Spleen (tissue), 11 donors: ENCODE data around the gene TXNL4A. TPM values are rescaled to one million over a fixed set of nuclear protein-coding genes. Genes with fewer than 3 reads are reported as not detected.
A peak's percentile ranks its signal among the peaks of the same experiment; 100 is the strongest.

ENCODE experiments used
- DNase-seq: peaks from one replicate; pipeline ENCODE4 v3.0.0-alpha.2; 2020
- H3K27ac ChIP-seq, 8 donors: fragments of 200-600 bp; sonication (generic) in 7 of 8; 1 replicate in 4 of 8; 2 replicates in 4 of 8; pipeline versions ENCODE4 v1.5.0 to v1.8.0; 2016 to 2021; ENCODE audit warnings: inconsistent platforms in 4 of 8, mild to moderate bottlenecking in 4 of 8, moderate library complexity in 1 of 8
- H3K27me3 ChIP-seq, 7 donors: fragments of 200-600 bp; sonication (generic) in 6 of 7; replicated peaks in 1 of 7; 1 replicate in 4 of 7; 2 replicates in 3 of 7; pipeline versions ENCODE4 v1.5.0 to v1.8.0; 2016 to 2021; ENCODE audit warnings: inconsistent platforms in 3 of 7, mild to moderate bottlenecking in 1 of 7
- H3K36me3 ChIP-seq, 6 donors: fragments of 200-600 bp; sonication (generic) in 5 of 6; 1 replicate in 4 of 6; 2 replicates in 2 of 6; pipeline versions ENCODE4 v1.5.0 to v1.8.0; 2016 to 2021; ENCODE audit warnings: inconsistent platforms in 2 of 6
- H3K4me1 ChIP-seq, 6 donors: fragments of 200-600 bp; sonication (generic) in 5 of 6; 1 replicate in 3 of 6; 2 replicates in 3 of 6; pipeline versions ENCODE4 v1.5.0 to v1.8.0; 2016 to 2021; ENCODE audit warnings: inconsistent platforms in 3 of 6
- H3K4me3 ChIP-seq, 8 donors: fragments of 200-600 bp; sonication (generic) in 7 of 8; 1 replicate in 4 of 8; 2 replicates in 4 of 8; pipeline versions ENCODE4 v1.5.0 to v1.8.0; 2016 to 2021; ENCODE audit warnings: inconsistent platforms in 4 of 8, mild to moderate bottlenecking in 4 of 8, moderate library complexity in 2 of 8
- H3K9me3 ChIP-seq, 8 donors: fragments of 200-600 bp; sonication (generic) in 7 of 8; 1 replicate in 4 of 8; 2 replicates in 4 of 8; pipeline versions ENCODE4 v1.5.0 to v1.8.0; 2016 to 2021; ENCODE audit warnings: inconsistent platforms in 4 of 8
- CTCF ChIP-seq, 11 experiments: fragments of 200-600 bp in 7 of 11; fragments of 450-650 bp in 4 of 11; sonication (generic) in 4 of 11; IDR thresholded peaks in 8 of 11; conservative IDR thresholded peaks in 3 of 11; 1 replicate in 7 of 11; 2 replicates in 4 of 11; pipeline versions ENCODE4 v1.4.0 to v1.8.0; 2016 to 2021; ENCODE audit warnings: antibody characterized with exemption in 11 of 11, inconsistent platforms in 4 of 11, mild to moderate bottlenecking in 1 of 11
- POLR2A ChIP-seq, 3 donors: fragments of 450-650 bp; IDR thresholded peaks; one replicate each; pipeline ENCODE4 v1.5.1; 2017; ENCODE audit warnings: antibody characterized with exemption in 3 of 3, mild to moderate bottlenecking in 1 of 3
- POLR2AphosphoS5 ChIP-seq, 3 donors: sonication (generic); formaldehyde crosslinking; IDR thresholded peaks; one replicate each; pipeline ENCODE4 v1.5.1; 2017; ENCODE audit warnings: antibody characterized with exemption in 3 of 3
- WGBS, 5 donors: extraction: QIAGEN DNeasy Blood & Tissue Kit in 3 of 5; methylation state at CpG; one replicate each; pipeline versions ENCODE4 v1.1.5 to v1.1.7; 2013 to 2018; 5-methylcytosine and 5-hydroxymethylcytosine counted together
- intact Hi-C: fragments of 100-400 bp; cut with DNase I; formaldehyde crosslinking; loops from one replicate; pipeline ENCODE4 v1.15.0; 2023; ENCODE audit warnings: low total_unique reads
- polyA plus RNA-seq, 3 donors: library from polyadenylated mRNA; stranded (reverse); fragments of 200-250 nt; gene quantifications; one replicate each; pipeline ENCODE4 v1.2.1, GENCODE V29; 2013
- total RNA-seq, 7 donors: library from RNA; depleted of rRNA in 3 of 7; stranded (reverse); fragments of >200 nt in 3 of 7; fragmentation: NEBNext Ultra II Directional in 4 of 7; extraction: Animal tissue kit (Norgen Biotek cat#: 25700) in 4 of 7; gene quantifications; one replicate each; pipeline versions ENCODE4 v1.1.0 to v1.2.1, GENCODE V29; 2016 to 2021
- donor health status: healthy with polysubstance abuse.
- donor health status: DM: no; HTN: no; CAD: no; lungs with moderate emphysema.
- donor health status: DM: no; HTN: no; CAD: no.
- donor health status: Bipolar disorder and iron deficiency.
- donor health status: healthy.
- donor health status: DM: no; HTN: no; CAD: no.
- donor health status: DM: yes; HTN: yes; CAD: no.

TXNL4A gene
- total and polyA plus RNA-seq, 10 donors: 20.7 to 98.5 (median 69.3) TPM

- Histone ChIP-seq H3K4me3 (no peak overlapping the region), H3K9me3 (peaks cover 0 to 10% (median 3%) of the 10 kb centered on the region in 8 donors), H3K4me1 (peaks cover 9 to 60% (median 29%) of the 10 kb centered on the region in 6 donors), H3K27ac (no peak overlapping the region), H3K36me3 (peaks cover 0 to 87% (median 52%) of the 10 kb centered on the region in 6 donors), H3K27me3 (no peaks in the 10 kb centered on the region)
- 91 to 94% (median 93%) methylated on average over 16 of the region's 16 CpGs for WGBS, 5 donors
- TF ChIP-seq POLR2AphosphoS5 (IDR thresholded peaks at IDR 0.05): no peak
- TF ChIP-seq POLR2A (IDR thresholded peaks at IDR 0.05): no peak
- no peak for TF ChIP-seq CTCF (IDR thresholded peaks at IDR 0.05 in 8 of 11, conservative IDR thresholded peaks at IDR 0.05 in 3 of 11)
- intact Hi-C loops: loop anchor here (10.0 kb wide), 1 partner anchor 257 kb away; no protein-coding TSS in a partner anchor
- DNase-seq: peak; percentile 46
These were observed 46.8 kb downstream of the TXNL4A start for GRCh38 chr18:79941473-79942119.

- Histone ChIP-seq H3K27ac (no peak overlapping the region), H3K36me3 (peaks cover 0 to 87% (median 56%) of the 10 kb centered on the region in 6 donors), H3K4me1 (peaks cover 4 to 53% (median 24%) of the 10 kb centered on the region in 6 donors), H3K27me3 (no peaks in the 10 kb centered on the region), H3K9me3 (peaks cover 0 to 17% (median 9%) of the 10 kb centered on the region in 8 donors), H3K4me3 (no peak overlapping the region)
- TF ChIP-seq CTCF (IDR thresholded peaks at IDR 0.05 in 8 of 11, conservative IDR thresholded peaks at IDR 0.05 in 3 of 11): no peak
- no peak for TF ChIP-seq POLR2A (IDR thresholded peaks at IDR 0.05)
- TF ChIP-seq POLR2AphosphoS5 (IDR thresholded peaks at IDR 0.05): no peak
- intact Hi-C loops: loop anchor here (10.0 kb wide), 1 partner anchor 256 kb away; no protein-coding TSS in a partner anchor
- peak; percentile 47 for DNase-seq
- WGBS, 5 donors: 83 to 93% (median 84%) methylated on average over 14 to 17 of the region's 17 CpGs
These were observed 47.4 kb downstream of the TXNL4A start for GRCh38 chr18:79940814-79941472.

- DNase-seq: no peak
- Histone ChIP-seq H3K27me3 (no peaks in the 10 kb centered on the region), H3K27ac (no peak overlapping the region), H3K36me3 (peaks cover 0 to 89% (median 62%) of the 10 kb centered on the region in 6 donors), H3K4me1 (peaks cover 3 to 49% (median 19%) of the 10 kb centered on the region in 6 donors), H3K9me3 (peaks cover 0 to 23% (median 15%) of the 10 kb centered on the region in 8 donors), H3K4me3 (no peak overlapping the region)
- WGBS, 5 donors: 92 to 98% (median 96%) methylated on average over 18 of the region's 18 CpGs
- no peak for TF ChIP-seq POLR2A (IDR thresholded peaks at IDR 0.05)
- no peak for TF ChIP-seq POLR2AphosphoS5 (IDR thresholded peaks at IDR 0.05)
- TF ChIP-seq CTCF (IDR thresholded peaks at IDR 0.05 in 8 of 11, conservative IDR thresholded peaks at IDR 0.05 in 3 of 11): no peak
- intact Hi-C loops: loop anchor here (10.0 kb wide), 1 partner anchor 255 kb away; no protein-coding TSS in a partner anchor
These were observed 48.1 kb downstream of the TXNL4A start for GRCh38 chr18:79940126-79940813.
